NT2/D1 (cell line): ENCODE results near the gene WWTR1.

Experiments used
- DNase-seq: peaks from one replicate; pipeline ENCODE4 v3.0.0-alpha.2; 2011; ENCODE audit warnings: low read depth, low spot score
- H3K27me3 ChIP-seq: 2 replicates; pipeline ENCODE4 v1.6.0; 2011; ENCODE audit warnings: mild to moderate bottlenecking; ENCODE audit not compliant: insufficient read length, insufficient read depth
- H3K36me3 ChIP-seq: 2 replicates; pipeline ENCODE4 v1.6.1; 2011; ENCODE audit warnings: mild to moderate bottlenecking, low read length, mixed read lengths; ENCODE audit not compliant: insufficient read depth, insufficient read length
- H3K4me1 ChIP-seq: 2 replicates; pipeline ENCODE4 v1.5.1; 2011; ENCODE audit not compliant: insufficient read depth, insufficient read length
- H3K4me3 ChIP-seq: 2 replicates; pipeline ENCODE4 v1.5.1; 2011; ENCODE audit warnings: low read depth; ENCODE audit not compliant: insufficient read length
- H3K9ac ChIP-seq: 2 replicates; pipeline ENCODE4 v1.6.0; 2011; ENCODE audit warnings: low read depth; ENCODE audit not compliant: insufficient read length
- H3K9me3 ChIP-seq: 2 replicates; pipeline ENCODE4 v1.5.1; 2011; ENCODE audit warnings: mild to moderate bottlenecking, low read length; ENCODE audit not compliant: insufficient read depth
- SUZ12 ChIP-seq: IDR thresholded peaks from 2 replicates; pipeline ENCODE4 v1.6.1; 2011; ENCODE audit not compliant: insufficient read length, insufficient read depth; ENCODE audit errors: extremely low read depth
- YY1 ChIP-seq: IDR thresholded peaks from 2 replicates; pipeline ENCODE4 v1.6.1; 2011; ENCODE audit not compliant: insufficient read length, insufficient read depth
- ZNF274 ChIP-seq: IDR thresholded peaks from 2 replicates; pipeline ENCODE4 v1.6.1; 2011; ENCODE audit warnings: mild to moderate bottlenecking, low read depth, low read length

The WWTR1 gene

GRCh38 chr3:149536429-149536828 is 121.4 kb downstream of the WWTR1 start:
- Histone ChIP-seq H3K9me3 (no peaks in the 10 kb centered on the region), H3K4me1 (no peaks in the 10 kb centered on the region), H3K36me3 (peaks cover 7% of the 10 kb centered on the region), H3K4me3 (no peak overlapping the region), H3K27me3 (no peaks in the 10 kb centered on the region), H3K9ac (no peak overlapping the region)
- no peak for TF ChIP-seq SUZ12
- TF ChIP-seq YY1 = no peak
- no peak for TF ChIP-seq ZNF274
- peak; percentile 25 for DNase-seq

- Histone ChIP-seq H3K9ac (no peak overlapping the region), H3K9me3 (no peaks in the 10 kb centered on the region), H3K4me3 (no peak overlapping the region), H3K27me3 (no peaks in the 10 kb centered on the region), H3K4me1 (no peaks in the 10 kb centered on the region), H3K36me3 (peaks cover 4% of the 10 kb centered on the region)
- DNase-seq = no peak
- TF ChIP-seq YY1 (no peak), ZNF274 (no peak), SUZ12 (no peak)
Measured at GRCh38 chr3:149535333-149535685, 122.5 kb downstream of the WWTR1 start.

- TF ChIP-seq ZNF274 = no peak
- TF ChIP-seq SUZ12 = no peak
- TF ChIP-seq YY1 = no peak
- H3K4me3 ChIP-seq = no peak overlapping the region
- no peak for DNase-seq
Measured at GRCh38 chr3:149534671-149535332, 123.0 kb downstream of the WWTR1 start.

GRCh38 chr3:149534082-149534481 is 123.7 kb downstream of the WWTR1 start:
- no peak overlapping the region for H3K4me3 ChIP-seq
- no peak for DNase-seq
- H3K27me3 ChIP-seq = no peaks in the 10 kb centered on the region
- TF ChIP-seq ZNF274 = no peak
- H3K4me1 ChIP-seq = no peaks in the 10 kb centered on the region
- no peak overlapping the region for H3K9ac ChIP-seq
- peaks cover 4% of the 10 kb centered on the region for H3K36me3 ChIP-seq
- no peaks in the 10 kb centered on the region for H3K9me3 ChIP-seq

More at GRCh38 chr3:149534671-149535332, 123.0 kb downstream of the WWTR1 start:
- H3K4me1 ChIP-seq = no peaks in the 10 kb centered on the region
- H3K9me3 ChIP-seq = no peaks in the 10 kb centered on the region
- no peaks in the 10 kb centered on the region for H3K27me3 ChIP-seq
- H3K9ac ChIP-seq = no peak overlapping the region
- H3K36me3 ChIP-seq = peaks cover 4% of the 10 kb centered on the region

- no peak overlapping the region for H3K4me3 ChIP-seq
- no peaks in the 10 kb centered on the region for H3K9me3 ChIP-seq
- H3K27me3 ChIP-seq = no peaks in the 10 kb centered on the region
- no peaks in the 10 kb centered on the region for H3K4me1 ChIP-seq
- no peak overlapping the region for H3K9ac ChIP-seq
- H3K36me3 ChIP-seq = peaks cover 4% of the 10 kb centered on the region
- TF ChIP-seq SUZ12 = no peak
- TF ChIP-seq YY1 = no peak
- no peak for TF ChIP-seq ZNF274
- no peak for DNase-seq
Measured at GRCh38 chr3:149532489-149533180, 125.2 kb downstream of the WWTR1 start.

- Histone ChIP-seq H3K9me3 (no peaks in the 10 kb centered on the region), H3K9ac (no peak overlapping the region), H3K27me3 (no peaks in the 10 kb centered on the region), H3K4me1 (no peaks in the 10 kb centered on the region), H3K4me3 (no peak overlapping the region), H3K36me3 (peaks cover 20% of the 10 kb centered on the region)
- DNase-seq = no peak
- TF ChIP-seq ZNF274 = no peak
- TF ChIP-seq SUZ12 = no peak
- TF ChIP-seq YY1 = no peak
Measured at GRCh38 chr3:149529099-149529498, 128.7 kb downstream of the WWTR1 start.

GRCh38 chr3:149528340-149528650 is 129.5 kb downstream of the WWTR1 start:
- Histone ChIP-seq H3K9me3 (no peaks in the 10 kb centered on the region), H3K4me1 (no peaks in the 10 kb centered on the region), H3K36me3 (peaks cover 28% of the 10 kb centered on the region), H3K9ac (no peak overlapping the region), H3K27me3 (no peaks in the 10 kb centered on the region), H3K4me3 (no peak overlapping the region)
- DNase-seq = no peak
- TF ChIP-seq SUZ12 = no peak
- TF ChIP-seq ZNF274 = no peak
- TF ChIP-seq YY1 = no peak
